PFSK-1 (cell line): ENCODE measurements around the gene MAP3K4.

Source experiments
- FOXP2 ChIP-seq: optimal IDR thresholded peaks from 2 replicates; pipeline ENCODE3; 2011; ENCODE audit warnings: borderline replicate concordance, control low read depth, inconsistent platforms; ENCODE audit not compliant: insufficient read depth; ENCODE audit errors: extremely low read length, extremely low read depth
- POLR2AphosphoS5 ChIP-seq: IDR thresholded peaks from 2 replicates; pipeline ENCODE4 v1.6.1; 2012; ENCODE audit warnings: low read depth, mild to moderate bottlenecking, control low read depth, low read length, moderate library complexity
- REST ChIP-seq, 2 experiments: IDR thresholded peaks; 2 replicates each; pipeline versions ENCODE4 v1.6.1 to v1.8.0; 2011 to 2012; ENCODE audit warnings: low read depth in 2 of 2, low read length in 2 of 2, control low read depth in 1 of 2, inconsistent platforms in 1 of 2, mild to moderate bottlenecking in 1 of 2, moderate library complexity in 1 of 2; ENCODE audit not compliant: insufficient read depth in 1 of 2
- SIN3A ChIP-seq: IDR thresholded peaks from 2 replicates; pipeline ENCODE4 v1.6.1; 2012; ENCODE audit warnings: mild to moderate bottlenecking, low read length, moderate library complexity, borderline replicate concordance; ENCODE audit not compliant: insufficient read depth
- TAF1 ChIP-seq: IDR thresholded peaks from 2 replicates; pipeline ENCODE4 v1.6.1; 2012; ENCODE audit warnings: low read length, control low read depth, borderline replicate concordance; ENCODE audit not compliant: insufficient read depth

The MAP3K4 gene

GRCh38 chr6:161105408-161105807 is 113.8 kb downstream of the MAP3K4 start:
- TF ChIP-seq FOXP2 (no peak), REST (IDR thresholded peaks at IDR 0.05; ENCODE audit: insufficient read depth in 1 of 2, low read depth in 2 of 2, low read length in 2 of 2) (no peak), TAF1 (no peak), SIN3A (no peak), POLR2AphosphoS5 (no peak)

GRCh38 chr6:161107779-161108730 is 116.5 kb downstream of the MAP3K4 start:
- no peak for TF ChIP-seq FOXP2
- no peak for TF ChIP-seq TAF1
- TF ChIP-seq SIN3A, result no peak
- no peak for TF ChIP-seq REST (IDR thresholded peaks at IDR 0.05; ENCODE audit: insufficient read depth in 1 of 2, low read depth in 2 of 2, low read length in 2 of 2)
- TF ChIP-seq POLR2AphosphoS5, result no peak

GRCh38 chr6:161108916-161109315 is 117.3 kb downstream of the MAP3K4 start:
- TF ChIP-seq REST (IDR thresholded peaks at IDR 0.05; ENCODE audit: insufficient read depth in 1 of 2, low read depth in 2 of 2, low read length in 2 of 2), result no peak
- no peak for TF ChIP-seq SIN3A
- no peak for TF ChIP-seq FOXP2
- TF ChIP-seq POLR2AphosphoS5, result no peak
- TF ChIP-seq TAF1, result no peak

GRCh38 chr6:161109366-161109765 is 117.8 kb downstream of the MAP3K4 start:
- TF ChIP-seq FOXP2 (no peak), SIN3A (no peak), POLR2AphosphoS5 (no peak)

GRCh38 chr6:161110028-161110779 is 118.6 kb downstream of the MAP3K4 start:
- no peak for TF ChIP-seq SIN3A
- no peak for TF ChIP-seq FOXP2
- no peak for TF ChIP-seq TAF1
- TF ChIP-seq REST (IDR thresholded peaks at IDR 0.05; ENCODE audit: insufficient read depth in 1 of 2, low read depth in 2 of 2, low read length in 2 of 2), result no peak
- no peak for TF ChIP-seq POLR2AphosphoS5
